AG09309 (cell line): ENCODE measurements around the gene MYL5.
"Not testable (repeated sequence)": the region's sequence is repeated elsewhere in the genome, so short reads cannot be mapped to it uniquely, and the experiment has no call there.

Experiments
- DNase-seq: peaks from one replicate; pipeline ENCODE4 v3.0.0-alpha.2; 2010; ENCODE audit warnings: low read depth
- H3K4me3 ChIP-seq: 2 replicates; pipeline ENCODE4 v1.5.1; 2011; ENCODE audit warnings: mild to moderate bottlenecking, low read depth, low read length, moderate library complexity; ENCODE audit not compliant: control insufficient read depth
- TF ChIP-seq, protein P1 (sequence below): IDR thresholded peaks from 2 replicates; pipeline ENCODE4 v1.5.1; 2011; ENCODE audit warnings: mild to moderate bottlenecking, low read depth, low read length, inconsistent platforms; ENCODE audit not compliant: insufficient read depth, control insufficient read depth; ENCODE audit errors: missing control alignments

Gene MYL5

DNA sequence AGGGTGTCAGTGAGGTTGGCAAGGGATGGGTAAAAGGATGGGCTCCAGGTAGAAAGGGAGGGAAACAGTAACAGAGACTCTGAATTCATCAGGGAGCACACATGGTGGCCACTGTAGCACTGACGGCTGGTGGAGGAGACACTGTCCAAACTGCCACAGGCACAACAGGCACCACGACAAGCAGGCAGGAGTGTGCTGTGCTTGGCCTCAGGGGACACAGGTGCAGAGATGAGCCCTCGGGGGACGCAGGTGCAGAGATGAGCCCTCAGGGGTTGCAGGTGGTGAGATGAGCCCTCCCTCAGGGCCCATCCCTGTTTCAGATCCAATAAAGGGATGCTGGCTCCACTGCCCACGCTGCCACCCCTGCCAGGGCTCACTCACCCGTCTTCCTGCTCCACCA lies 41.4 kb upstream of the MYL5 start:
- TF ChIP-seq, protein P1, sequence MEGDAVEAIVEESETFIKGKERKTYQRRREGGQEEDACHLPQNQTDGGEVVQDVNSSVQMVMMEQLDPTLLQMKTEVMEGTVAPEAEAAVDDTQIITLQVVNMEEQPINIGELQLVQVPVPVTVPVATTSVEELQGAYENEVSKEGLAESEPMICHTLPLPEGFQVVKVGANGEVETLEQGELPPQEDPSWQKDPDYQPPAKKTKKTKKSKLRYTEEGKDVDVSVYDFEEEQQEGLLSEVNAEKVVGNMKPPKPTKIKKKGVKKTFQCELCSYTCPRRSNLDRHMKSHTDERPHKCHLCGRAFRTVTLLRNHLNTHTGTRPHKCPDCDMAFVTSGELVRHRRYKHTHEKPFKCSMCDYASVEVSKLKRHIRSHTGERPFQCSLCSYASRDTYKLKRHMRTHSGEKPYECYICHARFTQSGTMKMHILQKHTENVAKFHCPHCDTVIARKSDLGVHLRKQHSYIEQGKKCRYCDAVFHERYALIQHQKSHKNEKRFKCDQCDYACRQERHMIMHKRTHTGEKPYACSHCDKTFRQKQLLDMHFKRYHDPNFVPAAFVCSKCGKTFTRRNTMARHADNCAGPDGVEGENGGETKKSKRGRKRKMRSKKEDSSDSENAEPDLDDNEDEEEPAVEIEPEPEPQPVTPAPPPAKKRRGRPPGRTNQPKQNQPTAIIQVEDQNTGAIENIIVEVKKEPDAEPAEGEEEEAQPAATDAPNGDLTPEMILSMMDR = no peak
- no peak overlapping the region for H3K4me3 ChIP-seq
- DNase-seq = no peak

DNA sequence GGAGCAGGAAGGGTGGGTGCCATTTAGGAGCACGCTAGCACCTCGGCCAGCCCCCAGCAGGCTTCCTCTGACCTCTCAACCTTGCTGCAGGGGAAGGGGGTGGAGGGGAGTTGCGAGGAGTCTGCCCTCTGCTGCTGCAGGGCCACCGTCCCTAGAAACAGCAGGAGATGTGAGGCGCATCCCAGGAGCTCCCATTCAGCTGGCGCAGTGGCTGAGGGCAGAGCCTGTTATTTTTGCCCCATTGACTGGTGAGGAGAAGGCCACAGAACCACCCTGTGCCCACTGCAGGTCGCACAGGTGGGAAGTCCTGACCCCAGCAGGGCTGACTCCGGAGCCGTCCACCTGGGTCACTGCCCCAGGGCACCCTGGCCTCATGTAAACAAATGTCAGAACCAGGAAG lies 40.9 kb upstream of the MYL5 start:
- H3K4me3 ChIP-seq = no peak overlapping the region
- TF ChIP-seq, protein P1 = no peak
- DNase-seq = no peak

DNA sequence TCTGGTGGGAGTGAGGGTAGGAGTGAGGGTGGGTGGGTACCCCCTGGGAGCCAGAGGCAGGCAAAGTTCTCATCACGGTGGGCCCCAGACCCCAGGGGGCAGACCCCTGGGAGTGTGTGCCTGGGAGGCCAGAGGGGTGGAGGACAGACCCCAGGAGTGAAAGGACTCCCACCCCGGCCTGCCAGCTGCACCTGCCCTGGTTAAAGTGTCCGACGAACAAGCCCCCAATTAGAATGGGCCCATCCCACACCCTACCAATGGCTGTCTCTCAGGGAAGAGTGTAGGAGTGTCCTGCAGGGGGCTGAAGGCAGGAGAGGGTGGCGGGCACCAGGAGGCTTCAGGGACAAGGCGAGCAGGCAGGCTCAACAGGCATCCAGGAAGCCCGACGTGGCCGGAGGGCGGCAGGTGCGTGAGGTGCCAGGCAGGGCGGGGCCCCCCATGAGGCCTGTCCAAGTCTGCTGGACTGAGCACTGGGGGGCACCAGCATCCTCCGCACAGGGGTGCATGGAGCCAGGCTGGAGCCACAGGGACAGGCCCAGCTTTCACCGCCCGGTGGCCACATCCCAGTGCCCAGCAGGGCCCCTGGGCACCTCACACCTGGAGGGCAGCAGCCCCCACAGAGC lies 40.3 kb upstream of the MYL5 start:
- TF ChIP-seq, protein P1 = no peak
- no peak for DNase-seq
- no peak overlapping the region for H3K4me3 ChIP-seq

DNA sequence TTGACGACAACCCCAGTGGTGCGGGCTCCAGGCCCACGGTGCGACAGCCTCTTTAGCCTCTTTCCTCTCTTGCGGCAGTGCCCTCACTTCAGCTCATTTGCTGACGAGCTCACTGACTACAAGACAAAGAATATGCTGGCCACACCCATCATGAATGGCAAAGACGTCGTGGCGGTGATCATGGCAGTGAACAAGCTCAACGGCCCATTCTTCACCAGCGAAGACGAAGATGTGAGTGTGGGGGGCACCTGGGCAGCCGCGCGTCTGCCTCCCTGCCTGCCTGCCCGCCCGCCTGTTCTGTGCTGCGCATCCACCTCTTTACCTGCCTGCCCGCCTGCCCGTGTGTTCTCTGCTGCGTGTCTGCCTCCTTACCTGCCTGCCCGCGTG lies 39.8 kb upstream of the MYL5 start:
- no peak overlapping the region for H3K4me3 ChIP-seq
- TF ChIP-seq, protein P1 = no peak
- DNase-seq = no peak

DNA sequence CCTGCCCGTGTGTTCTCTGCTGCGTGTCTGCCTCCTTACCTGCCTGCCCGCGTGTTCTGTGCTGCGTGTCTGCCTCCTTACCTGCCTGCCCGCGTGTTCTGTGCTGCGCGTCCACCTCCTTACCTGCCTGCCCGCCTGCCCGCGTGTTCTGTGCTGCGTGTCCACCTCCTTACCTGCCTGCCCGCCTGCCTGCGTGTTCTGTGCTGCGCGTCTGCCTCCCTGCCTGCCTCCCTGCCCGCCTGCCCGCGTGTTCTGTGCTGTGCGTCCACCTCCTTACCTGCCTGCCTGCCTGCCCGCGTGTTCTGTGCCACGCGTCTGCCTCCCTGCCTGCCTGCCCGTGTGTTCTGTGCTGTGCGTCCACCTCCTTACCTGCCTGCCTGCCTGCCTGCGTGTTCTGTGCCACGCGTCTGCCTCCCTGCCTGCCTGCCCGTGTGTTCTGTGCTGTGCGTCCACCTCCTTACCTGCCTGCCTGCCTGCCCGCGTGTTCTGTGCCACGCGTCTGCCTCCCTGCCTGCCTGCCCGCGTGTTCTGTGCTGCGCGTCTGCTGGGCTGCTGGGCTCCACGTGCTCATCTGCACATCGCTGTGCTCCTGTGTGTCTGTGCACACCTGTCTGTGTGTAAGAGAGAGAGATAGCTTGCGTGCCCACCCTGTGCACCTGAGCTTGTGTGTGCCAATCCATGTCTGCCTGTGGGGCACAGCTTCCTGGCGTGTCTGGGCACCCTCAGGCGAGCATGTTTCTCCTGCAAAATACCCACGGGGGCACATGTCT lies 39.1 kb upstream of the MYL5 start:
- not testable (repeated sequence) for DNase-seq

DNA sequence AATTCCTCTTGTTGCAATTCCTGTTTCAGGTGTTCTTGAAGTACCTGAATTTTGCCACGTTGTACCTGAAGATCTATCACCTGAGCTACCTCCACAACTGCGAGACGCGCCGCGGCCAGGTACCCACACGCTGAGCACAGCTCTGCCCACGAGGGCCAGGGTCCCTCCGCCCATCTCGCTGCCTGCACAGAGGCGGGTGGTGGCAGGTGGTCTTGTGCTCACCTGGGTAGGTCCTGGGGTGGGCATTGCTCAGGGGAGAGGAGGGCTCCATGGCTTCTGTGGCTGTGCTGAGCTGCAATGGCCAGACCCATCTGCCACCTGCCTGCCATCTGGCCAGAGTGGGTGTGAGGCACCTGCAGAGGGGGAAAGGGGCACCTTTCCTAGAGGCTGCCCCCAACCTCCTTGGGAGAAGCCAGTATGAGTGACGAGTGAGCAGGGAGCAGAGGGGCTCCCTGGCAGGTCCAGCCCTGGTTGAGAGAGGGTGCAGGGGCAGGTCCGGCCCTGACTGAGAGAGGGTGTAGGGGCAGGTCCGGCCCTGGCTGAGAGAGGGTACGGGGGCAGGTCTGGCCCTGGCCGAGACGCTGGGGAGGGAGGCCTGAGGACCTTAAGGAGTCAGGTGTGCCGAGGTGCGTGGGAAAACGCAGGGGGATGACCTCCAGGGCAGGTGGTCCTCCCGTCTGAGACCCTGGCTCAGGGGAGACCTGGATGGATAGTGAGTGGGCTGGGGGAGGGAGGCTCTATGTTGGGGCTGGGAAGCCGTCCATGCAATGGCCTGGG lies 38.3 kb upstream of the MYL5 start:
- TF ChIP-seq, protein P1 = no peak
- no peak overlapping the region for H3K4me3 ChIP-seq
- no peak for DNase-seq

More for the DNA sequence above, 39.1 kb upstream of the MYL5 start:
- H3K4me3 ChIP-seq = not testable (repeated sequence)

DNA sequence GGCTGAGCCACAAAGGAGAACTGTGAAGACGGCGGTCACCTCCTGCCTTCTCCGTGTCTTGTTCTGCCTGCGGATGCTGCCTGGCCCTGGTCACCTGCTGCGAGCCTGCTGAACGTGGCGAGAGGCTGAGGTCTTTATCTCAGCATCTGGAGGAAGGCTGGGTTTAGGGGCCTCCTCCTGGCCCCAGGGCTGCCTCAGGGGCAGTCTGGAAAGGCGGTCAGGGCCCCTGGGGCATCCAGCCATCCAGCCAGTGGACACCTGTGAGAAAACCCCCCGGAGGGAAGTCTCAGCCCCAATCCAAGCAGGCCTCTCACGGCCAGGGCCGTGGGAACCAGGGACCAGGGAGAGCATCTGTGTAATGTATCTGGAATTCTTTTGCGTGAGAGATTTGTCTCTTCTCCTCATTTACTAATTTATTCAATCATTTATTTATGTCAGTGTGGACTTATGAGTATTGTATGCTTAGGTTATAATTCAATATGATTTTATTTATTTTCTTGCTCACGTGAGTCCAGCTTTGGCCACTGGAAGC lies 37.6 kb upstream of the MYL5 start:
- DNase-seq = no peak
- no peak overlapping the region for H3K4me3 ChIP-seq
- TF ChIP-seq, protein P1 = no peak
